Measurements from ENCODE around the gene SCAMP5.

The SCAMP5 gene

GRCh38 chr15:75038231-75038630 lies 42.9 kb downstream of the SCAMP5 start:
- no peak overlapping the region for H3K4me3 ChIP-seq (ENCODE audit: low read depth, low read length)
- no peak for DNase-seq
- no peaks in the 10 kb centered on the region for H3K9me3 ChIP-seq
- H3K27me3 ChIP-seq: no peaks in the 10 kb centered on the region
- H3K4me1 ChIP-seq: peaks cover 6% of the 10 kb centered on the region
- TF ChIP-seq CTCF (IDR thresholded peaks at IDR 0.05; ENCODE audit: low read depth, low read length): no peak
- H3K36me3 ChIP-seq: no peaks in the 10 kb centered on the region

GRCh38 chr15:75042730-75043508 lies 47.6 kb downstream of the SCAMP5 start:
- peaks cover 27% of the 10 kb centered on the region for H3K4me1 ChIP-seq

GRCh38 chr15:75043509-75044257 lies 48.3 kb downstream of the SCAMP5 start:
- H3K36me3 ChIP-seq: peaks cover 1% of the 10 kb centered on the region; the same call in 1 of the 2 replicates
- no peaks in the 10 kb centered on the region for H3K27me3 ChIP-seq
- no peaks in the 10 kb centered on the region for H3K9me3 ChIP-seq
- TF ChIP-seq CTCF (IDR thresholded peaks at IDR 0.05; ENCODE audit: low read depth, low read length): peak; percentile 58
- H3K4me1 ChIP-seq: peaks cover 28% of the 10 kb centered on the region
- no peak overlapping the region for H3K4me3 ChIP-seq (ENCODE audit: low read depth, low read length)
- peak; percentile 87 for DNase-seq

More at GRCh38 chr15:75042730-75043508, 47.6 kb downstream of the SCAMP5 start:
- Histone ChIP-seq H3K36me3 (no peaks in the 10 kb centered on the region), H3K27me3 (no peaks in the 10 kb centered on the region), H3K4me3 (ENCODE audit: low read depth, low read length) (no peak overlapping the region), H3K9me3 (no peaks in the 10 kb centered on the region)
- peak; percentile 57 for TF ChIP-seq CTCF (IDR thresholded peaks at IDR 0.05; ENCODE audit: low read depth, low read length)
- peak; percentile 60 for DNase-seq

GRCh38 chr15:75044258-75044878 lies 49.0 kb downstream of the SCAMP5 start:
- no peak for TF ChIP-seq CTCF (IDR thresholded peaks at IDR 0.05; ENCODE audit: low read depth, low read length)
- no peak overlapping the region for H3K4me3 ChIP-seq (ENCODE audit: low read depth, low read length)
- DNase-seq: no peak
- H3K4me1 ChIP-seq: peaks cover 35% of the 10 kb centered on the region
- peaks cover 5% of the 10 kb centered on the region; the same call in 1 of the 2 replicates for H3K36me3 ChIP-seq
- no peaks in the 10 kb centered on the region for H3K27me3 ChIP-seq
- H3K9me3 ChIP-seq: no peaks in the 10 kb centered on the region

GRCh38 chr15:75045332-75046015 lies 50.1 kb downstream of the SCAMP5 start:
- Histone ChIP-seq H3K4me1 (peaks cover 39% of the 10 kb centered on the region), H3K9me3 (no peaks in the 10 kb centered on the region), H3K4me3 (ENCODE audit: low read depth, low read length) (no peak overlapping the region), H3K27me3 (no peaks in the 10 kb centered on the region), H3K36me3 (peaks cover 5% of the 10 kb centered on the region; the same call in 1 of the 2 replicates)
- TF ChIP-seq CTCF (IDR thresholded peaks at IDR 0.05; ENCODE audit: low read depth, low read length): no peak
- DNase-seq: no peak

All from BE2C (cell line).